RWPE2 (cell line): ENCODE measurements around the gene DLG2.
"Not testable (repeated sequence)": the region's sequence is repeated elsewhere in the genome, so short reads cannot be mapped to it uniquely, and the experiment has no call there.

ENCODE experiments used
- ATAC-seq: fragments of 200-7000 bp; cut with Tn5 transposase; 3 replicates; pipeline ENCODE4 v1.9.1; 2021; ENCODE audit warnings: low read depth
- DNase-seq: peaks from one replicate; pipeline ENCODE4 v3.0.0-alpha.2; 2020; ENCODE audit warnings: low spot score
- H3K27ac ChIP-seq: fragments of 450-650 bp; 2 replicates; pipeline ENCODE4 v1.5.1; 2017; ENCODE audit warnings: mild to moderate bottlenecking; ENCODE audit not compliant: poor library complexity, severe bottlenecking
- H3K27me3 ChIP-seq: fragments of 250-450 bp; sonication (Bioruptor Pico); 2 replicates; pipeline ENCODE4 v1.5.1; 2021; ENCODE audit warnings: mild to moderate bottlenecking, moderate library complexity; ENCODE audit not compliant: insufficient read depth, poor library complexity, severe bottlenecking
- H3K36me3 ChIP-seq: fragments of 250-450 bp; sonication (Bioruptor Pico); 2 replicates; pipeline ENCODE4 v1.5.1; 2020; ENCODE audit warnings: low read depth, mild to moderate bottlenecking, moderate library complexity
- H3K4me1 ChIP-seq: fragments of 250-450 bp; sonication (Bioruptor Pico); 2 replicates; pipeline ENCODE4 v1.5.1; 2021; ENCODE audit warnings: mild to moderate bottlenecking, moderate library complexity; ENCODE audit not compliant: insufficient read depth, poor library complexity, severe bottlenecking
- H3K4me3 ChIP-seq: fragments of 250-450 bp; sonication (Bioruptor Pico); 2 replicates; pipeline ENCODE4 v1.5.1; 2021; ENCODE audit warnings: mild to moderate bottlenecking, moderate library complexity; ENCODE audit not compliant: severe bottlenecking
- H3K9me3 ChIP-seq: fragments of 250-450 bp; sonication (Bioruptor Pico); 2 replicates; pipeline ENCODE4 v1.5.1; 2021; ENCODE audit warnings: mild to moderate bottlenecking, moderate library complexity; ENCODE audit not compliant: severe bottlenecking
- CTCF ChIP-seq: fragments of 450-650 bp; IDR thresholded peaks from one replicate; pipeline ENCODE4 v1.5.1; 2017; ENCODE audit warnings: mild to moderate bottlenecking, moderate library complexity; ENCODE audit not compliant: poor library complexity, severe bottlenecking

DLG2 gene

GRCh38 chr11:84310268-84310667 lies 1316.9 kb downstream of the DLG2 start:
- no peaks in the 10 kb centered on the region for H3K4me1 ChIP-seq
- no peak overlapping the region for H3K27ac ChIP-seq
- H3K9me3 ChIP-seq: no peaks in the 10 kb centered on the region
- no peaks in the 10 kb centered on the region for H3K36me3 ChIP-seq
- ATAC-seq (no peak), DNase-seq (no peak)
- no peaks in the 10 kb centered on the region for H3K27me3 ChIP-seq
- no peak for TF ChIP-seq CTCF
- H3K4me3 ChIP-seq: no peak overlapping the region

GRCh38 chr11:84308491-84308890 lies 1318.7 kb downstream of the DLG2 start:
- not testable (repeated sequence) for H3K27me3 ChIP-seq, DNase-seq, H3K4me3 ChIP-seq, H3K27ac ChIP-seq, H3K4me1 ChIP-seq, ATAC-seq, H3K9me3 ChIP-seq, H3K36me3 ChIP-seq

- H3K4me3 ChIP-seq: no peak overlapping the region
- no peak for TF ChIP-seq CTCF
- no peaks in the 10 kb centered on the region for H3K9me3 ChIP-seq
Measured at GRCh38 chr11:84300092-84300491, 1327.1 kb downstream of the DLG2 start.

GRCh38 chr11:84297570-84297969 lies 1329.6 kb downstream of the DLG2 start:
- ATAC-seq (no peak), DNase-seq (no peak)
- TF ChIP-seq CTCF: no peak
- Histone ChIP-seq H3K4me3 (no peak overlapping the region), H3K27me3 (no peaks in the 10 kb centered on the region), H3K36me3 (no peaks in the 10 kb centered on the region), H3K4me1 (no peaks in the 10 kb centered on the region), H3K9me3 (no peaks in the 10 kb centered on the region), H3K27ac (no peak overlapping the region)

More at GRCh38 chr11:84300092-84300491, 1327.1 kb downstream of the DLG2 start:
- H3K4me1 ChIP-seq: no peaks in the 10 kb centered on the region
- H3K36me3 ChIP-seq: no peaks in the 10 kb centered on the region
- H3K27ac ChIP-seq: no peak overlapping the region
- H3K27me3 ChIP-seq: no peaks in the 10 kb centered on the region
- ATAC-seq (no peak), DNase-seq (no peak)

GRCh38 chr11:84295815-84296214 lies 1331.3 kb downstream of the DLG2 start:
- TF ChIP-seq CTCF: no peak
- no peaks in the 10 kb centered on the region for H3K9me3 ChIP-seq
- H3K27me3 ChIP-seq: no peaks in the 10 kb centered on the region
- peaks cover 2% of the 10 kb centered on the region for H3K4me1 ChIP-seq
- ATAC-seq: no peak
- H3K27ac ChIP-seq: no peak overlapping the region
- H3K4me3 ChIP-seq: no peak overlapping the region
- H3K36me3 ChIP-seq: no peaks in the 10 kb centered on the region
- DNase-seq: no peak
